ENCODE measurements around the gene GNAZ.

DNA sequence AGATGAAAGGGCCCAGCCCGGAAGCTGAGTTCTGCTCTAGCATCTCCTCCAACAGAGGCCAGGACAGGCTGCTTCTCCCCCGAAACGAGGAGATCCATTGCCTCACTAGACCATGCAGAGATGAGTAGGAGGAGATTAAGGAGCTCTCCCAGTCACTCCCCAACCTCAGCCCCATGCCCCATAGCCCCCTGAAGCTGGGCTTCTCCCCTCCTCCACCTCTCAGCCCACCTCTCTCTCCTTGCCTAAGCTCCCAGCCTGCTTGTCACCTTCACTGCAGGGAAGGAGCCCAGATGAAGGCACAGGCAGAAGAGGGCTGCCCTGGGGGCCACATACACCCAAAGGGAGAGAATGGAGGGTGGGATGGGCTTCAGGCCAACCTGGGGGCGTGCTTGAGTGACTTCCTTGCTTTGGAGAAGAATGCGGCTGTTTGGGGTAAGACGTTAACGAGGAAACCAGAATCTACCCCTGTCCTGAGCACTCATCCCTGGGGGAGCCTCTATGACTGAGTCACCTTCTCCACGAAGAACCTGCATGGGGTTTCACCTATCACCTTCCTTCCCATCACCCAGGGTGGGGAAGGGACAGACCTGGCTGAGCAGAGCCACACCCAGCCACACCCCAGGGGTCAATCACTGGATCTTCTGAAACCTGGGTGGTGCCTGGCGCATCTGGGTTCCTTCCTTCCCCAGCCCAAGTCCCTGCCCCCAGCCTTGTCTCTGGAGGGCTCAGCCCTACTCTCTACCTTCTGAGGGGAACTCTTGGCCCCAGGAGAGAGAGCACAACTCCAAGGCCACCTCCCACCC, 11.6 kb upstream of the GNAZ start:
- TF ChIP-seq, protein P1, sequence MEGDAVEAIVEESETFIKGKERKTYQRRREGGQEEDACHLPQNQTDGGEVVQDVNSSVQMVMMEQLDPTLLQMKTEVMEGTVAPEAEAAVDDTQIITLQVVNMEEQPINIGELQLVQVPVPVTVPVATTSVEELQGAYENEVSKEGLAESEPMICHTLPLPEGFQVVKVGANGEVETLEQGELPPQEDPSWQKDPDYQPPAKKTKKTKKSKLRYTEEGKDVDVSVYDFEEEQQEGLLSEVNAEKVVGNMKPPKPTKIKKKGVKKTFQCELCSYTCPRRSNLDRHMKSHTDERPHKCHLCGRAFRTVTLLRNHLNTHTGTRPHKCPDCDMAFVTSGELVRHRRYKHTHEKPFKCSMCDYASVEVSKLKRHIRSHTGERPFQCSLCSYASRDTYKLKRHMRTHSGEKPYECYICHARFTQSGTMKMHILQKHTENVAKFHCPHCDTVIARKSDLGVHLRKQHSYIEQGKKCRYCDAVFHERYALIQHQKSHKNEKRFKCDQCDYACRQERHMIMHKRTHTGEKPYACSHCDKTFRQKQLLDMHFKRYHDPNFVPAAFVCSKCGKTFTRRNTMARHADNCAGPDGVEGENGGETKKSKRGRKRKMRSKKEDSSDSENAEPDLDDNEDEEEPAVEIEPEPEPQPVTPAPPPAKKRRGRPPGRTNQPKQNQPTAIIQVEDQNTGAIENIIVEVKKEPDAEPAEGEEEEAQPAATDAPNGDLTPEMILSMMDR (IDR thresholded peaks at IDR 0.05): no peak
- no peak for TF ChIP-seq ZFX (IDR thresholded peaks at IDR 0.05; ENCODE audit: borderline replicate concordance)
